Measurements from ENCODE around the gene RNF150. TPM values are rescaled to one million over a fixed set of nuclear protein-coding genes. Genes with fewer than 3 reads are reported as not detected.

RNF150 gene
- total RNA-seq, 1 donor from 2014 or later, result 31.2 TPM

DNA sequence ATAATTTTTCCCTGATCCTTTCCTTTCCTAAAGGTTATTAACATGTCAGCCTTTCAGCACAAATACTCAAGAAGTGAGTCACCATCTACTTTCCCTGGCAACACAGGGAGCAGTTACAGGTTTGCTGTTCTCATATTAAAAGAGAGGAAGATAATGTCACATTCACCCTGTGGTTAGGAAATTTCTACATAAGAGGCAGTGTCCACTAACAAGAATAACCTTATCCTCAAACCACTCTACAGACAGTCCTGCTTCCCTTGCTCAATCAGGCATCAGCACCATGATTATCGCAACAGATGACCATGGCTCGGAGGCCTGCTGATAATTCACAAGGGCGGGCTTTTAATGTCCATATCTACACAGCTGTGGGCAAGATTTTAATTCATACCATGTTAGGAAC lies 30.9 kb downstream of the RNF150 start:
- no peak overlapping the region for H3K4me3 ChIP-seq
- H3K27me3 ChIP-seq, result no peaks in the 10 kb centered on the region
- TF ChIP-seq, protein P1, sequence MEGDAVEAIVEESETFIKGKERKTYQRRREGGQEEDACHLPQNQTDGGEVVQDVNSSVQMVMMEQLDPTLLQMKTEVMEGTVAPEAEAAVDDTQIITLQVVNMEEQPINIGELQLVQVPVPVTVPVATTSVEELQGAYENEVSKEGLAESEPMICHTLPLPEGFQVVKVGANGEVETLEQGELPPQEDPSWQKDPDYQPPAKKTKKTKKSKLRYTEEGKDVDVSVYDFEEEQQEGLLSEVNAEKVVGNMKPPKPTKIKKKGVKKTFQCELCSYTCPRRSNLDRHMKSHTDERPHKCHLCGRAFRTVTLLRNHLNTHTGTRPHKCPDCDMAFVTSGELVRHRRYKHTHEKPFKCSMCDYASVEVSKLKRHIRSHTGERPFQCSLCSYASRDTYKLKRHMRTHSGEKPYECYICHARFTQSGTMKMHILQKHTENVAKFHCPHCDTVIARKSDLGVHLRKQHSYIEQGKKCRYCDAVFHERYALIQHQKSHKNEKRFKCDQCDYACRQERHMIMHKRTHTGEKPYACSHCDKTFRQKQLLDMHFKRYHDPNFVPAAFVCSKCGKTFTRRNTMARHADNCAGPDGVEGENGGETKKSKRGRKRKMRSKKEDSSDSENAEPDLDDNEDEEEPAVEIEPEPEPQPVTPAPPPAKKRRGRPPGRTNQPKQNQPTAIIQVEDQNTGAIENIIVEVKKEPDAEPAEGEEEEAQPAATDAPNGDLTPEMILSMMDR (IDR thresholded peaks at IDR 0.05), result no peak
- no peak for DNase-seq (ENCODE audit: low spot score in 2 of 2)
- intact Hi-C loops (cut with DNase I), result no loop called here
- no peaks in the 10 kb centered on the region for H3K4me1 ChIP-seq
- H3K27ac ChIP-seq, result no peak overlapping the region
- no peaks in the 10 kb centered on the region for H3K9me3 ChIP-seq
- no peaks in the 10 kb centered on the region for H3K36me3 ChIP-seq

DNA sequence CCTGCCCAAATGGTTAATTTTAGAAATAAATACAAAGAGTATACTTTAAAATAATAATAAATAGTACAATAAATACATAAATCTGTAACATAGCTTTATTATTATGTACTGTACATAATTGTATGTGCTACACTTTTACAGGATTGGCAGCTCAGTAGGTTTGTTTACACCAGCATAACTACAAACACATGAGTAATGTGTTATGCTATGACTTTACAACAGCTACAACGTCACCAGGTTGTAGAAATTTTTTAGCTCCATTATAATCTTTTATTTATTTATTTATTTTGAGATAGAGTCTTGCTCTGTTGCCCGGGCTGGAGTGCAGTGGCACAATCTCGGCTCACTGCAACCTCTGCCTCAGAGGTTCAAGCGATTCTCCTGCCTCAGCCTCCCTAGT lies 31.8 kb downstream of the RNF150 start:
- Histone ChIP-seq H3K4me1 (no peaks in the 10 kb centered on the region), H3K4me3 (no peak overlapping the region), H3K27me3 (no peaks in the 10 kb centered on the region), H3K36me3 (no peaks in the 10 kb centered on the region), H3K9me3 (no peaks in the 10 kb centered on the region), H3K27ac (no peak overlapping the region)
- TF ChIP-seq, protein P1 (IDR thresholded peaks at IDR 0.05), result no peak
- no peak for DNase-seq (ENCODE audit: low spot score in 2 of 2)
- intact Hi-C loops (cut with DNase I), result no loop called here

DNA sequence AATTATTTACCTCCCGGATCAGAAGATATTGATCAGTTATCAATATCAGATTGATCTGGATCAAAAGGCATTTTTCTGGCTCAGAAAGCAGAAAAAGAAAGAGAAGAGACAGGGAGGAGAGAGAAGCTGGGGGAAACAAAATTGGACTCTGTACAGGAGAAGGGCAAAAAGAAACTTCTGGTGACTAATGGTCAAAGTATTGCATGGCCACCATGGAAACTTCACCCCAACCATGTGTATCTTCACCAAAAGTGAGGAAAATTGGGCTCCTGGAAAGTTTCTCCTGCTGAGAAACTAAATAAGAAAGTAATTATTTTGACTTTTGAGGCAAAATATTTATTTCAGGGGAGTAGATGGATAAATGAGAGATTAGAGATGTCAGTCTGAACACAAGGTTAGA lies 33.9 kb downstream of the RNF150 start:
- no peaks in the 10 kb centered on the region for H3K27me3 ChIP-seq
- H3K27ac ChIP-seq, result no peak overlapping the region
- H3K36me3 ChIP-seq, result no peaks in the 10 kb centered on the region
- no peak for DNase-seq (ENCODE audit: low spot score in 2 of 2)
- peaks cover 0 to 2% of the 10 kb centered on the region in 2 donors for H3K9me3 ChIP-seq
- H3K4me3 ChIP-seq, result no peak overlapping the region
- no peaks in the 10 kb centered on the region for H3K4me1 ChIP-seq
- TF ChIP-seq, protein P1 (IDR thresholded peaks at IDR 0.05), result no peak
- intact Hi-C loops (cut with DNase I), result no loop called here

DNA sequence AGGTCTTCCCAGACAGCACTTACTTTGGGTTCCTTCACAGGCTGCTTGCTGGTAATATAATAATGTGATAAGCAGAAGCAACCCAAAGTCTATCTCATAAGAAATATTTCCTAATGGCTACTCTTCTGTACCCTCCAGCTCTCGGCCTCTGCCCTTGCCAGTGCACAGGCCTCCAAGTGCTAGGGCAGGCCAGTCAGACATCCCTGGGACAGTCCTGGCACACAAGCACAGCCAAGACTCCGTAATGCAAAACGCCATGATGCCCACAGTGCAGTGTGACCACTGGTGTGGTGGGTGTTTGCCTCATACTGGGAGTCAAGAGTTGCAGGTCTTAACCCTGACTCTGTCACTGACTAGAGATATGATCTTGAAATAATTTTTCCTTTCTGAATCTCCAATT lies 35.1 kb downstream of the RNF150 start:
- intact Hi-C loops (cut with DNase I), result no loop called here
- TF ChIP-seq, protein P1 (IDR thresholded peaks at IDR 0.05), result no peak
- no peak for DNase-seq (ENCODE audit: low spot score in 2 of 2)

DNA sequence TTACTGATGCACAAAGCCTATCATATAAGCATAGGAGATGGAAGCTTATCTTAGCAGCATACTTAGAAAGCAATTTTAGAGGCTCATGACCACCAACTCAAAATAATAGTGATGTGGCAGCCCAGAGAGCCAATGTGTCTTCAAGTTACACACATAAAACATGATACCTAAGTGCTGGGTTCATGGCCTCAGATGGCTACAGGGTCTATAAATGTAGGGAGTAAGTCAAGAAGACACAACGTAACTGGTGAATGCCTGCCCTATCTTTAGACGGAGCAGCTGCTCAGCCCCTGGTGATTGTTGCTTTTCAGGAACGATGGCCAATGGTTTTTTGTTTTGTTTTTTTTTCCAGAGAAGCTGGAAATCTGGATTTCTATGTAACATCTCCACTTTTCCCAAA lies 42.8 kb downstream of the RNF150 start:
- TF ChIP-seq, protein P1 (IDR thresholded peaks at IDR 0.05), result no peak
- Histone ChIP-seq H3K4me3 (no peak overlapping the region), H3K4me1 (no peaks in the 10 kb centered on the region), H3K27ac (no peak overlapping the region), H3K9me3 (peaks cover 0 to 6% of the 10 kb centered on the region in 2 donors), H3K36me3 (no peaks in the 10 kb centered on the region), H3K27me3 (no peaks in the 10 kb centered on the region)
- DNase-seq (ENCODE audit: low spot score in 2 of 2), result no peak
- intact Hi-C loops (cut with DNase I), result no loop called here

More for the DNA sequence above, 35.1 kb downstream of the RNF150 start:
- Histone ChIP-seq H3K27ac (no peak overlapping the region), H3K4me1 (no peaks in the 10 kb centered on the region), H3K4me3 (no peak overlapping the region), H3K36me3 (no peaks in the 10 kb centered on the region), H3K27me3 (no peaks in the 10 kb centered on the region), H3K9me3 (peaks cover 0 to 6% of the 10 kb centered on the region in 2 donors)

DNA sequence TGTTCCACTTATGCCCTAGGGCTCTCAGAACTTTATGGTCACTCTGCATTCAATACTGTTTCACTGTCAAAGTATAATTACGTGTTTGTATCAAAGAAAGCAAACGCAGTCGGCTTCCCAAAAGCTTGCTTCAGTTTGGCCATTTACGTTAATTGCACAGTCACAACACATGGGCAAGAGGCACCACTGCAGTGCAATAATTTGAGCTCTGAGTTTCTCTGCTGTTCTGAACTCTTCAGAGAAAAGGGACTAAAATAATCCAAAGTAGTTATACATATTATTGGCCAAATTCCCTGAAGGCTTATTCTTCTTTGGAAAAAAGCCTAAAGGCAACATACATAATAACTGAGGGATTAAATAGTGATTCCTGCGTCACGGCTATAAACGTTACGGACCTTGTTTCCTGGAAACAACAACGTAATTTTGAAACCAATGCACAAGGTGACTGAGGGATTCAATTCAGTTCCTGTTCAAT lies 51.3 kb downstream of the RNF150 start:
- intact Hi-C loops (cut with DNase I), result no loop called here
- Histone ChIP-seq H3K4me1 (no peaks in the 10 kb centered on the region), H3K27ac (no peak overlapping the region), H3K27me3 (no peaks in the 10 kb centered on the region), H3K36me3 (no peaks in the 10 kb centered on the region), H3K4me3 (no peak overlapping the region), H3K9me3 (no peaks in the 10 kb centered on the region)
- TF ChIP-seq, protein P1 (IDR thresholded peaks at IDR 0.05), result no peak
- no peak for DNase-seq (ENCODE audit: low spot score in 2 of 2)

Data from ascending aorta (tissue), 2 donors.